NCI-H1105 treated with DMSO at 0.1 percent for 48 hours (cell line): ENCODE measurements around the gene COPZ2.
A peak's percentile ranks its signal among the peaks of the same experiment; 100 is the strongest.
"Not testable (repeated sequence)": the region's sequence is repeated elsewhere in the genome, so short reads cannot be mapped to it uniquely, and the experiment has no call there.

Experiments
- DNase-seq: peaks from one replicate; lab custom pipeline; 2025; lab: John Stamatoyannopoulos, UW

The COPZ2 gene

GRCh38 chr17:48004983-48005382, 32.6 kb downstream of the COPZ2 start:
- peak; percentile 28 for DNase-seq

- peak; percentile 96 for DNase-seq
Observed at GRCh38 chr17:48003417-48004151, 34.0 kb downstream of the COPZ2 start.

- DNase-seq = peak; percentile 79
Observed at GRCh38 chr17:48002916-48003416, 34.6 kb downstream of the COPZ2 start.

- DNase-seq = no peak
Observed at GRCh38 chr17:48002266-48002915, 35.2 kb downstream of the COPZ2 start.

- DNase-seq = not testable (repeated sequence)
Observed at GRCh38 chr17:48001657-48002056, 35.9 kb downstream of the COPZ2 start.

GRCh38 chr17:48001197-48001596, 36.4 kb downstream of the COPZ2 start:
- no peak for DNase-seq

- no peak for DNase-seq
Observed at GRCh38 chr17:47999582-47999981, 38.0 kb downstream of the COPZ2 start.

- DNase-seq = no peak
Observed at GRCh38 chr17:47998044-47998443, 39.6 kb downstream of the COPZ2 start.

GRCh38 chr17:47997586-47997985, 40.0 kb downstream of the COPZ2 start:
- no peak for DNase-seq

- no peak for DNase-seq
Observed at GRCh38 chr17:47996201-47996600, 41.4 kb downstream of the COPZ2 start.

- DNase-seq = no peak
Observed at GRCh38 chr17:47995241-47995935, 42.2 kb downstream of the COPZ2 start.

GRCh38 chr17:47994724-47995123, 42.9 kb downstream of the COPZ2 start:
- DNase-seq = no peak

- no peak for DNase-seq
Observed at GRCh38 chr17:47993964-47994363, 43.6 kb downstream of the COPZ2 start.

GRCh38 chr17:47993031-47993564, 44.5 kb downstream of the COPZ2 start:
- no peak for DNase-seq

- no peak for DNase-seq
Observed at GRCh38 chr17:47992216-47992615, 45.4 kb downstream of the COPZ2 start.

- DNase-seq = no peak
Observed at GRCh38 chr17:47990962-47991731, 46.5 kb downstream of the COPZ2 start.

- no peak for DNase-seq
Observed at GRCh38 chr17:47989700-47990099, 47.9 kb downstream of the COPZ2 start.

- DNase-seq = no peak
Observed at GRCh38 chr17:47989159-47989558, 48.4 kb downstream of the COPZ2 start.

GRCh38 chr17:47988445-47988844, 49.2 kb downstream of the COPZ2 start:
- DNase-seq = not testable (repeated sequence)

GRCh38 chr17:47987240-47987835, 50.3 kb downstream of the COPZ2 start:
- DNase-seq = no peak

- no peak for DNase-seq
Observed at GRCh38 chr17:47986520-47986919, 51.1 kb downstream of the COPZ2 start.
